ENCODE data around the gene EIF4B.

EIF4B gene

GRCh38 chr12:53048033-53048779 lies 42.0 kb downstream of the EIF4B start:
- DNase-seq: no peak

- no peak for DNase-seq
Observed at GRCh38 chr12:53048780-53049401, 42.6 kb downstream of the EIF4B start.

- no peak for DNase-seq
Observed at GRCh38 chr12:53049571-53050318, 43.5 kb downstream of the EIF4B start, which contains the start of gene TNS2. Gene TNS2 (plus strand): TSS chr12:53050065. CDS start chr12:53050186, 121 bp downstream.

- no peak for DNase-seq
Observed at GRCh38 chr12:53050426-53051057, 44.3 kb downstream of the EIF4B start.

- no peak for DNase-seq
Observed at GRCh38 chr12:53051058-53051880, 45.0 kb downstream of the EIF4B start.

GRCh38 chr12:53051881-53052412 lies 45.7 kb downstream of the EIF4B start:
- DNase-seq: no peak

GRCh38 chr12:53052419-53053217 lies 46.4 kb downstream of the EIF4B start:
- DNase-seq: no peak

GRCh38 chr12:53053218-53054111 lies 47.2 kb downstream of the EIF4B start:
- DNase-seq: peak; percentile 74

DNA sequence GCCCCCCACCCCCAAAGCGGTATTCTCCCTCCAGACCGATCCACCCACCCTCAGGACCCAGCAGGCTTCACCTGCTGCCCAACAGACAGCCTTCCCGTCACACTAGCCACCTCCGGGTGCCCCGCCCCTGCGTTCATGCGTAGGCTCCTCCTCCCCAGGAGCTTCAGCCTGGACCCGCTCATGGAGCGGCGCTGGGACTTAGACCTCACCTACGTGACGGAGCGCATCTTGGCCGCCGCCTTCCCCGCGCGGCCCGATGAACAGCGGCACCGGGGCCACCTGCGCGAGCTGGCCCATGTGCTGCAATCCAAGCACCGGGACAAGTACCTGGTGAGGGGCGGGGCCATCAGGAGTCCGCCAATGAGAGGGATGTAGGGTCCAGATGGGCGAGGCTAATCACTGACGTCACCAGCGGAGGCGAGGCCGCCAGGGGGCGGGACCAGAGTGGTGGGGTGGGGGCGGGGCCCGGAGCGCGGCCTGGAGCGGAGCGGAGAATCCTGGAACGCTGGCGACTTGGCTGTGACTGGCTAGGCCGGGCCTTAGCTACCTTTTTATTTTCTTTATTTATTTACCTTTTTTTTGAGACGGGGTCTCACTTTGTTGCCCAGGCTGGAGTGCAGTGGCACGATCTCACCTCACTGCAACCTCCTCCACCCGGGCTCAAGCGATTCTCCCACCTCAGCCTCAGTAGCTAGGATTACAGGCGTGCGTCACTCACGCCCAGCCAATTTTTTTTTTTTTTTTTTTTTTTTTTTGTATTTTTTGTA lies 48.0 kb downstream of the EIF4B start:
- DNase-seq: peak; percentile 95

DNA sequence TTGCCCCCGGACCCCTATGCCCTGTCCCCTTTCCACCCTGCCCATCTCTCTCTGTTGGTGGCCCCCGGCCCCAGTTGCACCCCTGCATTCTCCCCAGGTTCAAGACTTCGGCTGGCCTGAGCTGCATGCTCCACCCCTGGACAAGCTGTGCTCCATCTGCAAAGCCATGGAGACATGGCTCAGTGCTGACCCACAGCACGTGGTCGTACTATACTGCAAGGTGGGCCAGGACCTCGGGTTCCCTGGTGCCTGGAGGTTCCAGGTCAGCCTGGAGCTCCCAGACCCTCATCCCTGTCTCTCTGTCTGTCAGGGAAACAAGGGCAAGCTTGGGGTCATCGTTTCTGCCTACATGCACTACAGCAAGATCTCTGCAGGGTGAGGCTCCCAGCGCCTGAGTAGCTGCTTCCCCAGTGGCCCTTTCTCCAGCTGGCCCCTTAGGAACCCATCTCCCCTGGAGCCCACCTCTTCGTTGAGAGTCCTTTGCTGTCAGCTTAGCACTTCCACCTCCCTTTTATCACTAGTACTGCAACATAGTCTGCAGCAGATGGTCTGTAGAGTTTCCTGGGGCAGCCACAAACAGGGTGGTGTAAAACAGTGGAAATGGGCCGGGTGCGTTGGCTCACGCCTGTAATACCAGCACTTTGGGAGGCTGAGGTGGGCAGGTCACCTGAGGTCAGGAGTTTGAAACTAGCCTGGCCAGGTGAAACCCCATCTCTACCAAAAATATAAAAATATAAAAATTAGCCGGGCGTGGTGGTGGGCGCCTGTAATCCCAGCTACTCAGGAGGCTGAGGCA lies 49.4 kb downstream of the EIF4B start:
- DNase-seq: no peak

DNA sequence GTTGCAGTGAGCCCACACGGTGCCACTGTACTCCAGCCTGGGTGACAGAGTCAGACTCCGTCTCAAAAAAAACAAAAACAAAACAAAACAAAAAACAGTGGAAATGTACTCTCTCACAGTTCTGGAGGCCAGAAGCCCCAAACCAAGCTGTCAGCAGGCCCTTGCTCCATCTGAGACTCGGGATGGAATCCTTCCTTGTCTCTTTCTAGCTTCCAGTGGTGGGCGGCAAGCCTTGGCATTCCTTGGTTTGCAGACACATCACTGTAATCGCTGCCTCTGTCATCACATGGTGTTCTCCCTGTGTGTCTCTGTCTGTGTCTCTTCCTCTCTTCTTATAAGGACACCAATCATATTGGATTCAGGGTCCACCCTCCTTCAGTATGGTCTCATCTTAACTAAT lies 50.0 kb downstream of the EIF4B start:
- no peak for DNase-seq

- no peak for DNase-seq
Observed at GRCh38 chr12:53056901-53057300, 50.6 kb downstream of the EIF4B start.

DNA sequence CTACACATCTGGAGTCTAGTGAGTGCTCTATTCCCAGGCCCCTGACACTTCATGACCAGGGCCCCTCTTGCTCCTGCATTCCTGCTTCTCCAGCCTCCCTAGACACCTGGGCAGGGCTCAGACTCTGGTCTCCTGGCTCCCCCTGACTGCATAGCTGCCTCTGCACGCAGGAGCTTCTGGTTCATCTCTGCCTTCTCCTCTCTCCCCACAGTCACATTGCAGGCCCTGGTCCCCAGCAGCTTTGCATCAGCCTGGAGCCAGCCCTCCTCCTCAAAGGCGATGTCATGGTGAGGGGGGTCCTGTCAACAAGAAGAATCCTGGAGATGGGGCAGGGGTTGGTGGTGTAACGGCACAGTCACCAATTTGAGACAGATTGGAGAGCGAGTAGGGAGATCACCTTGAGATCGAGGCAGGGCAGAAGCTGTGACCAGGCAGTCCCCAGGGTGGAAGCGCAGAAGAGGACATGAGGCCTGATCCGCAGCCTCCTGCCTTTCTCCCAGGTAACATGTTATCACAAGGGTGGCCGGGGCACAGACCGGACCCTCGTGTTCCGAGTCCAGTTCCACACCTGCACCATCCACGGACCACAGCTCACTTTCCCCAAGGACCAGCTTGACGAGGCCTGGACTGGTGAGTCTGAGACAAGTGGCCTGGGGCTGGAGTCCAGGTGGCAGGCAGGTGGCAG lies 51.7 kb downstream of the EIF4B start:
- no peak for DNase-seq

DNA sequence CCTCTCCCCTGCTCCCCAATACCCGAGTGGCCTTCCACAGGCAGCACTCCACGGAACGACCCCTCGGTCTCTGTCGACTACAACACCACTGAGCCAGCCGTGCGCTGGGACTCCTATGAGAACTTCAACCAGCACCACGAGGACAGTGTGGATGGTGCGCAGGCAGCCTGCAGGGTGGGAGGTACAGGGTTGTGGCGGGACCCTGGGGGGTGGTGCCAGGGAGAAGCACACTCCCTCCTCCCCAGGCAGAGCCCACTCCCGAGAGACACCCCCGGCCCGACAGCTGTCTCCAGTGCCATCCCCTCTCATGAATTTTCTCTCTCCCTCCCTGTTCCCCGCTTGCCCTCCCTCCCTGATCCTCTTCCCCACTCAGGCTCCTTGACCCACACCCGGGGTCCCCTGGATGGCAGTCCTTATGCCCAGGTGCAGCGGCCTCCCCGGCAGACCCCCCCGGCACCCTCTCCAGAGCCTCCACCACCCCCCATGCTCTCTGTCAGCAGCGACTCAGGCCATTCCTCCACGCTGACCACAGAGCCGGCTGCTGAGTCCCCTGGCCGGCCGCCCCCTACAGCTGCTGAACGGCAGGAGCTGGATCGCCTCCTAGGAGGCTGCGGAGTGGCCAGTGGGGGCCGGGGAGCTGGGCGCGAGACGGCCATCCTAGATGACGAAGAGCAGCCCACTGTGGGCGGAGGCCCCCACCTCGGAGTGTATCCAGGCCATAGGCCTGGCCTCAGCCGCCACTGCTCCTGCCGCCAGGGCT lies 52.6 kb downstream of the EIF4B start:
- no peak for DNase-seq

DNA sequence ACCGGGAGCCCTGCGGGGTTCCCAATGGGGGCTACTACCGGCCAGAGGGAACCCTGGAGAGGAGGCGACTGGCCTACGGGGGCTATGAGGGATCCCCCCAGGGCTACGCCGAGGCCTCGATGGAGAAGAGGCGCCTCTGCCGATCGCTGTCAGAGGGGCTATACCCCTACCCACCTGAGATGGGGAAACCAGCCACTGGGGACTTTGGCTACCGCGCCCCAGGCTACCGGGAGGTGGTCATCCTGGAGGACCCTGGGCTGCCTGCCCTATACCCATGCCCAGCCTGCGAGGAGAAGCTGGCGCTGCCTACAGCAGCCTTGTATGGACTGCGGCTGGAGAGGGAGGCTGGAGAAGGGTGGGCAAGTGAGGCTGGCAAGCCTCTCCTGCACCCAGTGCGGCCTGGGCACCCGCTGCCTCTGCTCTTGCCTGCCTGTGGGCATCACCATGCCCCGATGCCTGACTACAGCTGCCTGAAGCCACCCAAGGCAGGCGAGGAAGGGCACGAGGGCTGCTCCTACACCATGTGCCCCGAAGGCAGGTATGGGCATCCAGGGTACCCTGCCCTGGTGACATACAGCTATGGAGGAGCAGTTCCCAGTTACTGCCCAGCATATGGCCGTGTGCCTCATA lies 53.3 kb downstream of the EIF4B start:
- DNase-seq: no peak

- DNase-seq: no peak
Observed at GRCh38 chr12:53060064-53060720, 53.9 kb downstream of the EIF4B start.
